Muscle layer of duodenum (tissue), 2 donors: Measurements from ENCODE around the gene MNX1.

ENCODE experiments used
- H3K27ac ChIP-seq: one replicate; pipeline ENCODE4 v1.7.0; 2013; ENCODE audit warnings: mild to moderate bottlenecking, low read length
- H3K27me3 ChIP-seq: one replicate; pipeline ENCODE4 v1.7.0; 2013; ENCODE audit warnings: low read depth, mild to moderate bottlenecking, control low read depth, low read length
- H3K36me3 ChIP-seq, 2 donors: one replicate each; pipeline ENCODE4 v1.7.0; 2013; ENCODE audit warnings: low read length in 2 of 2, control low read depth in 1 of 2, mild to moderate bottlenecking in 1 of 2; ENCODE audit not compliant: insufficient read depth in 2 of 2, control insufficient read depth in 1 of 2
- H3K4me1 ChIP-seq, 2 donors: one replicate each; pipeline ENCODE4 v1.7.0; 2013; ENCODE audit warnings: low read length in 2 of 2, mild to moderate bottlenecking in 2 of 2, control low read depth in 1 of 2, moderate library complexity in 1 of 2; ENCODE audit not compliant: insufficient read depth in 2 of 2, control insufficient read depth in 1 of 2
- H3K4me3 ChIP-seq, 2 donors: one replicate each; pipeline ENCODE4 v1.7.0; 2013; ENCODE audit warnings: low read length in 2 of 2, low read depth in 1 of 2, mild to moderate bottlenecking in 1 of 2
- H3K9me3 ChIP-seq, 2 donors: one replicate each; pipeline ENCODE4 v1.7.0; 2013; ENCODE audit warnings: low read length in 2 of 2, control low read depth in 1 of 2, mild to moderate bottlenecking in 1 of 2; ENCODE audit not compliant: control insufficient read depth in 1 of 2
- donor health status: healthy.

Gene MNX1

DNA sequence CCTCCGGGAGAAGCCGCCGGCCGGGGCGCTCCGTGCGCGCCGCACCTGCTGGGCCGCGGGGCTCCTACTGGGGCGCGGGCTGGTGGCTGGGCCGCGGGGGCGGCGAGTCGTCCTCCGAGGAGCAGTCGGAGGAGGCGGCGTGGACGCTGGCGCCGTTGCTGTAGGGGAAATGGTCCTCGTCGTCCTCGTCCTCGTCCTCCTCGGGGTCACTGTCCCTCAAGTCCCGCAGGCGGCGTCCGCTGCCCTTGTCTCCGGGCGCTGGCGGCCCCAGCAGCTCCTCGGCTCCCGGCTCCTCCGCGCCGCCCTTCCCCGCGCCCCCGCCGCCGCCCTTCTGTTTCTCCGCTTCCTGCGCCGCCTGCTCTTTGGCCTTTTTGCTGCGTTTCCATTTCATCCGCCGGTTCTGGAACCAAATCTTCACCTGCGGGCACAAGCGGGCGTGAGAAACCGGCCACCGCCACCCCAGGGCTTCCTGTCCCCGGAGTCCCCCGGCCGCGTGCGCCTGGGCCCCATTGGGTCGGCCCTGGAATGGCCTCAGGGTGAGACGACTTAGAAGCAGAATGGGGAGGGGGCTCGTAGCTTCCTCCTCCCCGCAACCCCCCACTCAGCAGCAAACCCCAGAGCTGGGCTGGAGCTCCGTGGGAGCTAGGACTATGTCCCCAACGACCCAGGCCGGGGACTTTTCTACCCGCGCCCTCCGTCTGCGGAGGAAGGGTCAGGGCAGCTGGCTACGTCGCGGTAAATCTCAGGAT is 4.8 kb downstream of the MNX1 start:
- Histone ChIP-seq H3K9me3 (no peaks in the 10 kb centered on the region), H3K4me1 (peaks cover 0 to 51% of the 10 kb centered on the region in 2 donors), H3K36me3 (no peaks in the 10 kb centered on the region), H3K4me3 (peak overlapping the region in 1 of 2 donors; percentile 40), H3K27ac (no peak overlapping the region), H3K27me3 (peaks cover 30% of the 10 kb centered on the region)

DNA sequence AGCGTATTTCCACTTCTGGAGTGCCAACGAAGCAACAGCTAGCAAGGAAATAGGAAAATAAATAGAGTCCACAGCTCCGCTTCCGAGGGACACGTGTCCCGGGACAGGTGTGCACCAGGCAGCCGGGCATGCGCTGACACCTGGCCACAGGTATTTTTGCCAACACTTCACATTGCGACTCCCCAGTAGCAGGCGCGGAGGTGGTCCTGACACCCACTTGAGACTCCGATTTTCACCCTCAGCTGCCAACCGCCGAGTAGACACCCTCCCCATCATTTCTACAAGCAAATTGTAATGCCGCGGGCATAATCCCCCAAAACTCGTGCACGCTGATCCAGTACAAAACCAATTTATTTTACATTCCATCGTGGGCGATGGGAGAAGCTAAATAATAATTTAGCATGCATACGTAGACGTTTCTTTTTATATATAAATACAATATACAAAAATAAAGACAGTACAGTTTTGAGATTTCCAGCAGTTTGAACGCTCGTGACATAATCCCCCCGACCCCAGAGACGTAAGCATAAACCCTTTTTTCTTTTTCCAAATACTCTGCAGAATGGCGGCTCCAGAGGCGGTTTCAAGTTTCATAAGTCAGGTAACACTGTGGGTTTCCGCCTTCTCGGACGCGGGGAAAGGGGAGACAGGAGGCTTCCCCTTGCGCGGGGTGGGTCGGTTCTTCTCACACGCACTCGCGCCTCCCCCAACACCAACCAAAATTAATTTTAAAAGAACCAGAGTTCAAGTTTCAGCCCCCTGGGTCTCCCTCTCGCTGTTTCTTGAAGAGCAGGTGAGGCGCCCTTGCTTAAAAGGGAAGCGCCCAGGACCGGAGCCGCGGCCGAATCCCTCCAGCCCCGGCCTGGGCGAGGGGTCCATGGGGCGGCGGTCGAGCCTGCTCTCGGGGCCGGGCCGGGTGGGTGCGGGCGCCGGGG is 5.7 kb downstream of the MNX1 start:
- no peaks in the 10 kb centered on the region for H3K9me3 ChIP-seq
- H3K4me3 ChIP-seq: peak overlapping the region in 1 of 2 donors; percentile 49
- H3K27ac ChIP-seq: no peak overlapping the region
- no peaks in the 10 kb centered on the region for H3K36me3 ChIP-seq
- H3K4me1 ChIP-seq: peaks cover 0 to 50% of the 10 kb centered on the region in 2 donors
- peaks cover 30% of the 10 kb centered on the region for H3K27me3 ChIP-seq

- no peak overlapping the region for H3K27ac ChIP-seq
- H3K9me3 ChIP-seq: no peaks in the 10 kb centered on the region
- peaks cover 0 to 51% of the 10 kb centered on the region in 2 donors for H3K4me1 ChIP-seq
- no peaks in the 10 kb centered on the region for H3K36me3 ChIP-seq
- peak overlapping the region in 1 of 2 donors; percentile 49 for H3K4me3 ChIP-seq
- peaks cover 32% of the 10 kb centered on the region for H3K27me3 ChIP-seq
Measured at GRCh38 chr7:157003756-157004520, 6.5 kb downstream of the MNX1 start.

DNA sequence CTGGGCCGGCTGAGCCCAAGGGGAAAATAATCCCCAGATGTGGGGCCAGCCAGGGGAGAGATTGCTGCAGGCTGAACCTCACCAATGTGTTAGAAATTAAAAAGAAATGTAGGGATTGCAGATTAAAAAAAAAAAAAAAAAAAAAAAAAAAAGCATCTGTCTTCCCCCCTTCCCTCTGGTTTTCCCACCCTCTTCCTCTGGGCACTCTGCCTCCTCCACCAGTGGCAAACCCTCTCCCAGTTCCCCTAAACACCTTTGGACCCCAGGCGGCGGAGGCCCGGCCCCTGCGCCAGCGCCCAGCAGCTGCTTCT is 7.1 kb downstream of the MNX1 start:
- Histone ChIP-seq H3K36me3 (no peaks in the 10 kb centered on the region), H3K27me3 (peaks cover 30% of the 10 kb centered on the region), H3K4me3 (peak overlapping the region in 1 of 2 donors; percentile 49), H3K4me1 (peaks cover 0 to 51% of the 10 kb centered on the region in 2 donors), H3K9me3 (no peaks in the 10 kb centered on the region), H3K27ac (no peak overlapping the region)

- Histone ChIP-seq H3K27ac (no peak overlapping the region), H3K9me3 (no peaks in the 10 kb centered on the region), H3K27me3 (peaks cover 30% of the 10 kb centered on the region), H3K4me3 (no peak overlapping the region), H3K36me3 (no peaks in the 10 kb centered on the region), H3K4me1 (peaks cover 0 to 51% of the 10 kb centered on the region in 2 donors)
Measured at GRCh38 chr7:157002819-157003421, 7.5 kb downstream of the MNX1 start.

- peaks cover 0 to 51% of the 10 kb centered on the region in 2 donors for H3K4me1 ChIP-seq
Measured at GRCh38 chr7:157001920-157002818, 8.3 kb downstream of the MNX1 start.

DNA sequence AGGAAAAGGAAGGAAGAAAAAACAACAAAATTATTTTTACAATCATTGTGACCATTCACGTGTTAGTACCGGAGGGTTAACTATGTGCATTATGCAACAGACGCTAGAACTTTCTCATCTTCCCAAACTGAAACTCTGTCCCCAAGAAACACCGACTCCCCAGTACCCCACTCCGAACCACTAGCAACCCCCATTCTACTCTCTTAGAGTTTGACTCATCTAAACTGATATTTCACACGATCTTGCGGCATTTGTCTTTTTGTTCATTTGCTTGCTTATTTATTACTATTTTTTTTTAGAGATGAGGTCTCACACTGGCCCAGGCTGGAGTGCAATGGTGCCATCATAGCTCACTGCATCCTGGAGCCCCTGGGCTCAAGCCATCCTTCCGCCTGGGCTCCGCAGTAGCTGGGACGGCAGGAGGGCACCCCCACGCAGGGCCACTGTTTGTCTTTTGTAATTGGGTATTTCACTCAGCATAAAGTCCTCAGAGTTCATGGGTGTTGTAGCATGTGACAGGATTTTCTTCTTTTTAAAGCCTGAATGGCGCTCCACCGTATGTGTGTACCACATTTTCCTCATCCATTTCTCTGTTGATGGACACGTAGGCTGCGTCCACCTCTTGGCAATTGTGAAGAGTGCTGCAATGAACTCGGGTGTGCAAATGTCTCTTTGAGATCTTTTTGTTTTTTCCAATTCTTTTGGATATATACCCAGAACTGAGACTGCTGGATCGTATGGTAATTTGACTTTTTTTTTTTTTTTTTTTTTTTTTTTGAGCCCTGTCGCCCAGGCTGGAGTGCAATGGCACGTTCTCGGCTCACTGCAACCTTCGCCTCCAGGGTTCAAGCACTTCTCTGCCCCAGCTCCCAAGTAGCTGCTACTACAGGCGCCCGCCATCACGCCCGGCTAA is 9.5 kb downstream of the MNX1 start:
- Histone ChIP-seq H3K27ac (no peak overlapping the region), H3K4me1 (peaks cover 0 to 45% of the 10 kb centered on the region in 2 donors), H3K27me3 (peaks cover 36% of the 10 kb centered on the region), H3K36me3 (no peaks in the 10 kb centered on the region), H3K4me3 (peak overlapping the region in 1 of 2 donors; percentile 26), H3K9me3 (peaks cover 0 to 6% of the 10 kb centered on the region in 2 donors)

More at GRCh38 chr7:157001920-157002818, 8.3 kb downstream of the MNX1 start:
- peaks cover 30% of the 10 kb centered on the region for H3K27me3 ChIP-seq
- H3K4me3 ChIP-seq: no peak overlapping the region
- peaks cover 0 to 3% of the 10 kb centered on the region in 2 donors for H3K9me3 ChIP-seq
- no peaks in the 10 kb centered on the region for H3K36me3 ChIP-seq
- H3K27ac ChIP-seq: no peak overlapping the region

DNA sequence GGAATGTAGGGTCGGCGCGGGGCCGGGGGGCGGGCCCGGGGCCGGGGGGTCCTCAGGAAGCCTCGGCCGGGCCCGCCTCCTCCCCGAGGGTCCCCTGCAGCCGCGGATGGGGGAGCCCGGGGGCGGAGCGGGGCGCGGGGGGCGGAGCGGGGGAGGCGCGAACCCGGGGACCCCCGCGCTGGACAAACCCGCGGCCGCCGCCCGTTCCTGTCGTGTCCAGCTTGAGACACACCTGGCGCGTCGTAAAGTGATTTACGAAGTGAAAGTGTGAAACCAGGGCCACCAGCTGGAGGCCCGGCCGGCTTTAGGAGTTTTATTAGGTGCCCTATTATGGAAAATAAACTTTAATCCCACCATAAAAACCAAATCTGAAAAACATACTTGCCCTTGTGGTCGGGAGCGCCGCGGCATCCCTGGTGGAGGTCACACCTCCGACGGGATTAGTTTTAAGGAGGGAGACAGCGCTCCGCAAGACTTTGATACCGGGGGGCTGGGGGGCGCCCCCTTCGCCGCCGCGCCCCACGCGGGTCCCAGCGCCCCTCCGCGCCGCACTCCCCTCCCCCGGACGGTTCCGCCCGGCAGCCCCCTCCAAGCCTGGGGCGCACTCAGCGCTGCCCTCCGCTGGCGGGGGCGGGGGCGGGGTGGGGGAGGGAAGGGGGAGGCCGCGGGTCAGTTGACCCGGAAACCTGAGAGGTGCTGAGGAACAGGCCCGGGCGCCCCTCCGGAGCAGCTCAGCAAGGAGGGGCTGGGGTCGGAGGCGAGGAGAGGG is 10.3 kb downstream of the MNX1 start:
- H3K27ac ChIP-seq: no peak overlapping the region
- peaks cover 0 to 6% of the 10 kb centered on the region in 2 donors for H3K9me3 ChIP-seq
- H3K4me1 ChIP-seq: peaks cover 0 to 40% of the 10 kb centered on the region in 2 donors
- no peaks in the 10 kb centered on the region for H3K36me3 ChIP-seq
- H3K4me3 ChIP-seq: peak overlapping the region; percentile 39 to 59
- H3K27me3 ChIP-seq: peaks cover 36% of the 10 kb centered on the region
